ENCODE measurements around the gene SIRPB2.

- TF ChIP-seq, protein P1, sequence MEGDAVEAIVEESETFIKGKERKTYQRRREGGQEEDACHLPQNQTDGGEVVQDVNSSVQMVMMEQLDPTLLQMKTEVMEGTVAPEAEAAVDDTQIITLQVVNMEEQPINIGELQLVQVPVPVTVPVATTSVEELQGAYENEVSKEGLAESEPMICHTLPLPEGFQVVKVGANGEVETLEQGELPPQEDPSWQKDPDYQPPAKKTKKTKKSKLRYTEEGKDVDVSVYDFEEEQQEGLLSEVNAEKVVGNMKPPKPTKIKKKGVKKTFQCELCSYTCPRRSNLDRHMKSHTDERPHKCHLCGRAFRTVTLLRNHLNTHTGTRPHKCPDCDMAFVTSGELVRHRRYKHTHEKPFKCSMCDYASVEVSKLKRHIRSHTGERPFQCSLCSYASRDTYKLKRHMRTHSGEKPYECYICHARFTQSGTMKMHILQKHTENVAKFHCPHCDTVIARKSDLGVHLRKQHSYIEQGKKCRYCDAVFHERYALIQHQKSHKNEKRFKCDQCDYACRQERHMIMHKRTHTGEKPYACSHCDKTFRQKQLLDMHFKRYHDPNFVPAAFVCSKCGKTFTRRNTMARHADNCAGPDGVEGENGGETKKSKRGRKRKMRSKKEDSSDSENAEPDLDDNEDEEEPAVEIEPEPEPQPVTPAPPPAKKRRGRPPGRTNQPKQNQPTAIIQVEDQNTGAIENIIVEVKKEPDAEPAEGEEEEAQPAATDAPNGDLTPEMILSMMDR (IDR thresholded peaks at IDR 0.05), result no peak
- no peak for TF ChIP-seq EP300 (IDR thresholded peaks at IDR 0.05)
- TF ChIP-seq POLR2A (IDR thresholded peaks at IDR 0.05), result no peak
Measured at GRCh38 chr20:1477896-1478490, 13.2 kb downstream of the SIRPB2 start.
